Putamen (tissue), 1 donor: Measurements from ENCODE around the gene CD164.
A peak's percentile ranks its signal among the peaks of the same experiment; 100 is the strongest.
"Not testable (repeated sequence)": the region's sequence is repeated elsewhere in the genome, so short reads cannot be mapped to it uniquely, and the experiment has no call there.

Experiments
- DNase-seq: peaks from one replicate; pipeline ENCODE4 v3.0.0-alpha.2; 2016; ENCODE audit warnings: low spot score

The CD164 gene

DNA sequence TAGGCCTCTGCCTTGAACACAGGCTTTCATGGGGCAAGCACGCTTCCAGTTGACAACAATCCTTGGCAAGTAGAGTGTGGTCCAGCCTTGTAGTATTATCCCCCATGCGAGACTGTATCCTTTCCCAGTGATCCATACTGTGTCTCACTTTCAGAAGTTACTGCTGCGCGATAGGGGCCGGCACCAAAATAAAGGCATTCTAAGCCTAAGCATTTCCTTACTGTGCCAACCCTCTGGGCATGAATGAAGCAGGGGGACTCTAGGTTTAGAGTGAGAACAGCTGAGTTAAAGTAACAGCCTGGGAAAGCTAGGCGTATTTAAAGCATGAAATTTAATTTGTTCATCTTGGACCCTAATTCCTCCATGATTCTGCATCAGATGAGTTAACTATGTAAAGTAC, 39.4 kb downstream of the CD164 start:
- DNase-seq: no peak

DNA sequence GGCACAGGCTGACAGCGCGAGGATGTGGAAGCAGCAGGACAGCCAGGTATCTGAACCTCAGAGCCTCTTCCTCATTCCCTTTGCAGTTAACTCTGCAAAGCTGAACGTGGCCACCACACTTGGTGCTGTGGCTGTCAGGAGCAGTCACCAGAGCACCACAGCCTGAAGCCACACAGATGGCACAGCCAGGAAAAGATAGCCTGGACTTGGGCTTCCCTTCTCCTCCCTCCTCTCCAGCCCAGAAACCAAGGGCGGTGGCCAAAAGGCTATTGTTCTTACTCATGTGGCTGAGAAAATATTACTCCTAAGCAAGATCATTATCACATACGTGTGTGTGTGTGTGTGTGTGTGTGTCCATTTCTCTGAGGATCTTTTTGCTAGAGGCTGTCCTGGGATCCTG, 39.8 kb downstream of the CD164 start:
- no peak for DNase-seq

DNA sequence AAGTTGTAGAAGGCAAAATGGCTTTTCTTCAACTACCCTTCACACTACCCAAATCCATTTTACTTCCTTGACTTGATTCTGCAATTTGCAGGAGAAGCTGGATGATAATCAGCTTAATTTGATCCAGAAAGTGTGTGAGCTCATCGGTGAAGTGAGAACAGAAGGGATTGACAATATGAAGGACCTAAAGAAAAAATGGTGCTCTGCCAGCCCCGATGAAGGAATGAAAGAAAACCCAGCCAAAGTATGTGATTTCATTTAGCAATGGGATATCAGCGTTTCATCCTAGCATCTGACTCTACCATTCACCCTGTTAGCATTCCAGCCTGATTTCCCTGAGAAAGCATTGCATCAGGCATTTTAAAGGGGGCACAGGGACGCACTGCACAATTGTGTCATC, 41.5 kb downstream of the CD164 start:
- DNase-seq: no peak

DNA sequence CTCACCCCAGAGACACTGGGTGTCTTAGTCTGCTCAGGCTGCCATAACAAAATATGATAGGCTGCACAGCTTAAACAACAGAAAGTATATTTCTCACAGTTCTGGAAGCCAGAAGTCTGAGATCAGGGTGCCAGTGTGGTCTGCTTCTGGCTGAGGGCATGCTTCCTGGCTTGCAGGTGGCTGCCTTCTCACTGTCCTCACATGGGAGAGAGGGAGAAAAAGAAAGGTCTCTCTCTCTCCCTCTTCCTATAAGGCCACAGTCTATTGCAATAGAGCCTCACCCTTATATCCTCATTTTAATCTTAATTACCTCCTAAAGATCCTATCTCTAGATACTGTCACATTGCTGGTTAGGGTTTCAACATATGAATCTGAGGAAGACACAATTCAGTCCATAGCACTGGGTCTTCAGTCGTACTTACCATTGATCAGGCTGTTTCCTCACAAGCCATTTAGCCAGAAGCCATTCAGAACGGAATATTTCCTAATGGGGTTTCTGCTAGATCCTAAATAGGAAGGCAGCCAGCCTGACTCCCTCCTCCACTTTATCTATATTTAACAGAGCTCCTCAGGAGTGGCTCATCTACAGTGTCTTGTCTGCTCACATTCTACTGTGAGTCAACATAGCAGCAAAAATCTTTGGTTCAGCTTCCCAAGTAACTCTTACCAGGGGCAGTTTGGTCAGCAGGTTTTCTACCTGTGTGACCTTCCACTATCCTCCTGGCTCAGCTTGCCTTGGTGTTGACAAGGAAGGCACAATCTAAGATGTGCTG, 42.2 kb downstream of the CD164 start:
- peak; percentile 61 for DNase-seq

DNA sequence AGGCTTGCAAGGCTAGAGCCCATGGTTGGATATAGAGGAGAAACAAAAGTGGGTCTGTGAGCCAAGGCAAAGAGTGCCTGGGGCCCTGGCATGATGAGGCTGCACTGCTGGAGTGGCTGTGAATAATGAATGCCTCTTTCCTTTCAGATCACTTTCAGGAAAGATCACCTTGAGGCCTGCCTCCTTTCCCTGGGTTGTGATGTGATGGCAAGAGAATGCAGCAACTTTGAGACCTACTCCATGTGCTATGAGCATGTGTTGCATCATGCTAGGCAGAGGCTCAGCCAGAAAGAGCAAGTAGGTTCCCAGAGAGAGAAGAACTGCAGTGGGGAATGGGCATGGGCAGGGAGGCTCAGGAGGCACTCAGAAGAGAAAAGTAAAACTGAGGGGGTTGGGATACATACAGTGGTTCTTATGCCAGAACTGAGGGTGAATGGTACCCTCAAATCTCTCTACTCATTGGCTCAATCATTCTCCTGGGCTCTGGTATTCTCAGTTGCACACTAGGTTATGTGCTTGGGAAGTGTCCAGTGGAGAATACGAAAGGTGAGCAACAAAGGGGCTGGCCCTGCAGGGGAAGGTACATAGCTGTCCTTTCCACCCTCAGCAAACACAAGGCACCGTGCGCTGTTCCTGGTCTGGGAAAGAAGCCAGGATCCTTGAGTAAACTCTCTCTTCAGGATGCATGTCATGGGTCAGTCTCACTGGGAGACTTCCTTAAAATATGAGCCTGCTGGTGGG, 45.9 kb downstream of the CD164 start:
- DNase-seq: no peak

DNA sequence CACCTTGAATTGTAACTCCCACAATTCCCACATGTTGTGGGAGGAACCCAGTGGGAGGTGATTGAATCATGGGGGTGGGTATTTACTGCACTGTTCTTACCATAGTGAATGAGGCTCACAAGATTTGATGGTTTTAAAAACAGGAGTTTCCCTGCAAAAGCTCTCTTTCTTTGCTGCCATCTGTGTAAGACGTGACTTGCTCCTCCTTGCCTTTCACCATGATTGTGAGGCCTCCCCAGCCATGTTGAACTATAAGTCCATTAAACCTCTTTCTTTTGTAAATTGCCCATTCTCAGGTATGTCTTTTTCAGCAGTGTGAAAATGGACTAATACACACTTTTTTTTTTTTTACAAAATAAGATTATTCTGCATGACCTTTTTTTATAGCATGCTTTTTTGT, 48.4 kb downstream of the CD164 start:
- not testable (repeated sequence) for DNase-seq

DNA sequence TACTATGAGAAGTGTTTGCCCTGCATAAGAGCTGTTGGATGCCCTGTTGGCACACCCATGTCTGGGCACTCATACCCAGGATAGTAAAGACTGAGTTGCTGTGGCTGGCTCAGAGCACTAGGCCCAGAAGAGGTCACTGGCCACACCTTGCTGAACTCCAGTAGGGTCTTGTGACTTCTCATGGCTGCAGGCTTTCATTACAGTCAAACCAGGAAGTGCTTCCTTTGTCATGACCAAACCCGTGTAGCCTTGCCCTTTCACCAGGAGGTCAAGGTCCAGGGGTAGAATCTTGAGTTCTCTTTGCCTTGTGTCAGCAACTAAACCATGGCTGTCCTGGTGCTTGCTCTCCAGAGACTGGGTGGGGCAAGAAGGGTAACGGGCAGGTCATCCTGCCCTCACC, 49.5 kb downstream of the CD164 start:
- no peak for DNase-seq

DNA sequence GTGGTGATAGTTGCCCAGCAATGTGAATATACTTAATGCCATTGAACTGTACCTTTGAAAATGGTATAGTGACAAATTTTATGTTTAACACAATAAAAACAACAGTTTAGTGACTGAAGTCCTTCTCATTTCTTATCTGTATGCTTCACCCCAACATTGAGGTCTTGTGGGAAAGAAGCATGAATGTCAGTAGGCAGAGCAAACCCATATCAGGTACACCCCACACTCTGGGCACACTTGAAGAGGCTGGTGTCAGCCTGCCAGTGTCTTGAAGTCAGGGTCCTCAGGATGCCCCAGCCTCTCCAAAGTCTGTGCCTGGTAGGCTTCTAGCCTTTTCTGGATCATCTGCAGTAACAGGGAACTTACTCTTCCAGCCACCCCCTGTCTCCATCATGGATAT, 51.2 kb downstream of the CD164 start:
- no peak for DNase-seq

DNA sequence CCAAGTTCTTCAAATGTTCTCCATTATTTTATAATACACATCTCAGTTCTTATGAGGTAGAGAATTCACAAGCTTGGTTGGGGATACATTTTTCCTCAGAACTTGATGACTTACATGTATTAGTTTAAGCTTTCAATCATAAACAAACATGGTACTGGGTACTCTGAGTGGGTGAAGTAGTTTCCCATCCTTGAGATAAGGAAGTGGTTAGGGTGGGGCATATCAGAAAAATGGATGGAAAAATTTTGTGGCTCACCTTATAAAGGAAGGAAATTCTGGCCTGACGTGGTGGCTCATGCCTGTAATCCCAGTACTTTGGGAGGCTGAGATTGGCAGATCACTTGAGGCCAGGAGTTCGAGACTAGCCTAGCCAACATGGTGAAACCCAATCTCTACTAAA, 52.0 kb downstream of the CD164 start:
- DNase-seq: no peak

DNA sequence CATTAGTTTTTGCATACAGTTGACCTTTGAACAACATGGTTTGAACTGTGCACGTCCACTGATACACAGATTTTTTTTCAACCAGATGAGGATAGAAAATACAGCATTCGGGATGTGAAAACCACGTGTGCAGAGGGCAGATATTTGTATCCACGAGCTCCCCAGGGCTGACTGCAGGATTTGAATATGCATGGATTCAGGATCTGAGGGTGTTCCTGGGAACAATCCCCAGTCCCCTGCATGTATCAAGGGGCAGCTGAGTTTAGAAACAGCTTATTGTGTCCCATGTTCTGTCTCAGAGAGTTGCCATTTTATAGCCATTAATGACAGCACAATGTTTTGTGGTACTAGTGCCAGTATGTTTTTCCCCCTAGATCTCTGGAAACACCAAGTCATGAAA, 53.6 kb downstream of the CD164 start:
- no peak for DNase-seq

DNA sequence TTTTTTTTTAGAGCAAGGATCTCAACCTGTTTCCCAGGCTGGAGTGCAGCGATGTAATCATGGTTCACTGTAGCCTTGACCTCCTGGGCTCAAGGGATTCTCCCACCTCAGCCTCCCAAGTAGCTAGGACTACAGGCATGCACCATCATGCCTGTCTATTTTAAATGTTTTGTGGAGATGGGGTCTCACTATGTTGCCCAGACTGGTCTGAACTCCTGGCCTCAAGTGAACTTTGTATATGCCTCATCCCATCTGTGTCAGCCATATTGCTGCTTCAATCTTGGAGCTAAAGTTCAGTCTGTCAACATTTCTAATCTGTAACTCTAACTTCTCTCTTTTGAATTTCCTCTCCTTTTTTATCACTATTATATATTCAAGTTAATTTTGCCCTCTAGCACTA, 54.3 kb downstream of the CD164 start:
- DNase-seq: no peak

DNA sequence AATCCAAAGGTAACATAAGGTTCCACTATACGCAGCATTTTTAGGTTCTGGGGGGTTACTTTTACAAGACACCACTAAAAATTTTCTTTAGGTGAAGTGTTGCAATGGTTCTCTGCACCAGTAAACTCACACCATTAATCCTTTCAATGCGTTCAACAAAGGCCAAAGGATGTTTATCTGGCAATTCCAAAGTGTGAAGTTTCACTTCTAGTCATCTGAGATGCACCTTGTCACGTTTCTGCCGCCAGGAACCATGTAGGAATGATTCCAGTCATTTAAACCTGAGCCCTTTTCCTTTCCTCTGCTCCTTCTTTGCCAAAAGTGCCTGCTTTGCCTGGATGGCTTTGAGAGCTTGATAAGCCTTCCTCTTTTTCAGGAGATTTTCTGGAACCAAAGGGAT, 54.8 kb downstream of the CD164 start:
- no peak for DNase-seq

DNA sequence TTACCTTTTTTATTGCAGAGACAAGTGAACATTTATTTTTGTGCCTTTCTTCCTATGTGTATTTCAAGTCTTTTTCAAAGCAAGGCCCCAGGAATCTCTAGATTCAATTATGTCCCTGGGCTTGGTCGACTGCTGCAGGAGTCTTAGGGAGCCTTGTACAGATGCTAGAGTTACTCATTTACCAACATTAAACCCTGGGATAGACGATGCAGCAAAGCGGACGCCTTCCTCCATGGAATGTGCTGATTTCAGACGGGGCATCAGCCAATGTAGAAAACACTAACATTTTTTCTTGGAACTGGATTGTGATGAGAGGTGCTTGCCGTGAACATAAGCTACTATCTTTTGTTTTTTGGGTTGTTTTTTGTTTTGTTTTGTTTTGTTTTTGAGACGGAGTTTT, 55.9 kb downstream of the CD164 start:
- DNase-seq: no peak

DNA sequence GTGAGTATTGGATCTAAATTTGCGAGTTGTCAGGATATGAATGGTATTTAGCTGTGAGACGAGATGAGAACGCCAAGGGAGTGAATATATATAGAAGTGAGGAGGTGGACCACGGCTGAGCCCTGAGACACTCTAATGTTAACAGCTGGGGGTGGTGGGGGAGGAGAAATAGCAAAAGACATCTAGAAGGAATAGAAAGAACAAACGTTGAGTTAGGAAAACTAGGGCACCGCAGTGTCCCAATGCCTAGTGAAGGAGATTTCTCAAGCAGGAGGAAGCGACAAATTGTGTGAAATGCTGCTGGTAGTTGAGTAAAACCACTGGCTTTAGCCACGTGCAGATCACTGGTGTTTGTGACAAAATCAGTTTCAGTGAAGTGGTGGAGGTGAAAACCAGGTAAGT, 56.9 kb downstream of the CD164 start:
- DNase-seq: peak; percentile 85

DNA sequence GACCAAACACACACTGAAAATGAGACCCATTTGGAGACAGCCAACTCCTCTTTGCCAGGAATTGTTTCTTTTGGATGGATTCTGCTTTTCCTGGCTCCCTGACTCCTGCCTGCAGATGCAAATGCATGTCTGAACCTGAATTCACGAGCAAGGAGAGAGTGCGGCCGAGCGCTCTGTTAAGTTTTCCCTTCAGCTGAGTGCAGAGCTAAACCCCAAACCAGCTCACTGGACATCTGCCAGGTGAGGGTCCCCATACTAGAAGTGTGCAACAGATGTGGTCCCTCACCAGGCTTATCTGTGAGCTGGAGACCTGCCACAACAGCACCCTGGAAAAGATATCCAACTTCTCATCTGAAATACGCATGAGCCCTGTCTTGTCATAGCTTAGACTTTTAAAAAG, 59.0 kb downstream of the CD164 start:
- DNase-seq: no peak

DNA sequence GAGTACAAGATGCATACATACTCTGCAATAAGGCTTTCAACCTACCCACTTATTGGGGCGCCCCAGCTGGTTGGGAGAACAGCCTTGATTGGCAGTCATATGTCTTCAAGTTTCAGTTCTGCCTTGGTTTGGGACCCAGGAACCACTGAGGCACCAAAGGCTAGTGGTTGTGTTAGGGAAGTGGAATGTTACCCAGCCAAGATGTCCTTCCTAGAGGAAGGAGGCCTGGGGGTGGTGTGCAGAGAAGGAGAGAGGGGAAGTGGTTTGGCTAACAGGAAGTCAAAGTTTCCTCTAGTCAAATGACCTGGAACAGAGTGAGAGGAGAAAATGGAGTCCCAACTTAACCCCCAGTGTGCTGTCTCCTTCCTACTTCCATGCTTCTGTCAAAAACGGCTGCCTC, 59.4 kb downstream of the CD164 start:
- peak; percentile 42 for DNase-seq

DNA sequence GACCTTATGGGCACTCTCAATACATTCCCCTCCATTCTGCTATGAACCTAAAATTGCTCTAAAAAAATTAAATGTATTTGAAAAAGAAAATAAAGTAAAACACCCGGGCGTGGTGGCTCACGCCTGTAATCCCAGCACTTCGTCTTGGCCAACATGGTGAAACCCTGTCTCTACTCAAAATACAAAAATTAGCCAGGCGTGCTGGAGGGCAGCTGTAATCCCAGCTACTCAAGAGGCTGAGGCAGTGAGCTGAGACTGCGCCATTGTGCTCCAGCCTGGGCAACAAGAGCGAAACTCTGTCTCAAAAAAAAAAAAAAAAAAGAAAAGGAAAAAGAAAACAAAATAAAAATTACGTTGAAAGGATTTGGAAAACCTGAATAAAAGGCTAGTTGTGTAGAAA, 60.5 kb downstream of the CD164 start:
- DNase-seq: no peak

DNA sequence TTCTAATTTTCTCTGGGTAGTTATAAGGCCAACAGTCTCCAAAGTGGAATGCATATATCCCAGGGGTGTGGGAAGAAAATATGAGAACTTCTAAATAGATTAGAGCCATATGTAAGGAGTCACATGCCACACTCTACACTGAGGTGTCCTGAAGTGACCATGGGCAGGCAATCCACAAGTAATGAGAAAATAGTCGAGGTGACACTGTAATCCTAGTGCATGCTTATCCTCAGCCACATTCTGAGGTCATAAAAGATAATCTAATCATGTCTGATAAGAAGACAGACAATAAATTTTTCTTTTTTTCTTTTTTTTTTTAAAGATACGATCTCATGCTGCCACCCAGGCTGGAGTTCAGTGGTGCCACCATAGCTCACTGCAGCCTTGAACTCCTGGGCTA, 62.2 kb downstream of the CD164 start:
- no peak for DNase-seq

DNA sequence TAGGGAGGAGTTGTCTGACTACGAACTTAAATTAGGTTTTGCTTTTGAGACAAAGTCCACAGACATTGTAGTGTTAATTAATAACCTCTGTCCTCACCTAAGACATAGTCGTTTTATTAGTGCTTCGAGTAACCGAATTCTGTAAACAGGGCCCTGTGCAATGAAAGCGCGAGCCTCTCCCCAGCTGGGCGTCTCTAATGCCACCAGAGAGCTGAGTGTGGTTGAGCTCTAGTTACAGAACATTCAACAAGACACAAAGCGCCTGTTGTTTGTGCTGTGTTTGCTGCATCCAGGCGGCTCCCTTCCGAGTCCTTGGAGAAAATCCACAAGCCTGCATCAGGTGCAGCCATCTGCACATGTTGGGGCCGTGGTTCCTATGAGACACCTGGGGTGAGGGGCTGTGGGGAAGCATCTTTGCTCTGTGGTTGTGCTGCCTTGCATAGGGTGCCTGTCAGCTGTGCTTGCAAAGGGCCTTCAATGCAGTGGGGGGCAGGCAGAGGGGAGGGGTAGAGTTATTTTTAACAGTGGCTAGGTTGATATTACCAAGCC, 63.9 kb downstream of the CD164 start:
- peak; percentile 86 for DNase-seq

DNA sequence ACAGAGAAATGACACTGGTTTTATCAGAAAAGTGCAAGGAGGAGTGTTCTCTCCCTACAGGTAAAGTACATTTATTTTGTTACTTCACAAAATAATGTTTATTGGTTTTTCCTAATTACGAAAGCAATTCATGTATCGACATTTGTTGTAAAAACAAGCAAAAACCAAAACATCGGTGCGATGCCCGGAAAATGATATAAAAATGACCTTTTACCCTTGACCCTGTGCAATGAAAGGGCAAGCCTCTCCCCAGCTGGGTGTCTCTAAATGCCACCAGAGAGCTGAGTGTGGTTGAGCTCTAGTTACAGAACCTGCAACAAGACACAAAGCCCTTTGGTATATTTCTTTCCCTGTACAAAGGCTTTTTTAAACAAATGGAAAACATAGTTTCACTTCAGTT, 65.4 kb downstream of the CD164 start:
- DNase-seq: no peak
